ENCODE results near the gene PJVK.

DNA sequence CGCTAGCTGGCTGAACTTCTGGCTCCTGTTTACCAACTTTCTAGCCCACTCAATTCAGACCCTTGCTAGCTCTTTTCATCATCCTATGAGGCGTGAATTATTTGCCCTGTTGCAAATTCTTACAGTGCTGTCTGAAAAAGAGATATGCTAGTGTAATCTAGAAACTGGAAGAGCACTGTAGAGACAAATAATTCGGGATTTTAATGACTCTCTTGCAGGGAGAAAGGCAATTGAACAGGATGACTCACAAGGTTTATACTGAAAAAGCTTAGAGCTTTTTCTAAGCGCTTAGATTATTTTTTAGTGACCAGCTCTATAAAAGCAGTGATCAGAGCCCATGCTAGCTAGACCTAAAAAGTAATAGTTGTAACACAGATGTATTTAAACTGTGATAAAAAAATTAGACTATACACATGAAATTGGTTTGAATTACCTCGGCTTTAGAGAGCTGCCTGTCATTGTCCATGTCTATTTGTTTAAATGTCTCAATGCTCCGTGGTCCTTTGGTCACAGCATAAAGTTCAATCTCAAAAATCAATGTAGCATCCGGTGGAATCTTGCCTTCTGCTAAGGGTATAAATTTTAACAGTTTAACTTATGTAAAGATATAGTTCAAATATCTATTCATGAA is 18.2 kb downstream of the PJVK start:
- TF ChIP-seq, protein P1, sequence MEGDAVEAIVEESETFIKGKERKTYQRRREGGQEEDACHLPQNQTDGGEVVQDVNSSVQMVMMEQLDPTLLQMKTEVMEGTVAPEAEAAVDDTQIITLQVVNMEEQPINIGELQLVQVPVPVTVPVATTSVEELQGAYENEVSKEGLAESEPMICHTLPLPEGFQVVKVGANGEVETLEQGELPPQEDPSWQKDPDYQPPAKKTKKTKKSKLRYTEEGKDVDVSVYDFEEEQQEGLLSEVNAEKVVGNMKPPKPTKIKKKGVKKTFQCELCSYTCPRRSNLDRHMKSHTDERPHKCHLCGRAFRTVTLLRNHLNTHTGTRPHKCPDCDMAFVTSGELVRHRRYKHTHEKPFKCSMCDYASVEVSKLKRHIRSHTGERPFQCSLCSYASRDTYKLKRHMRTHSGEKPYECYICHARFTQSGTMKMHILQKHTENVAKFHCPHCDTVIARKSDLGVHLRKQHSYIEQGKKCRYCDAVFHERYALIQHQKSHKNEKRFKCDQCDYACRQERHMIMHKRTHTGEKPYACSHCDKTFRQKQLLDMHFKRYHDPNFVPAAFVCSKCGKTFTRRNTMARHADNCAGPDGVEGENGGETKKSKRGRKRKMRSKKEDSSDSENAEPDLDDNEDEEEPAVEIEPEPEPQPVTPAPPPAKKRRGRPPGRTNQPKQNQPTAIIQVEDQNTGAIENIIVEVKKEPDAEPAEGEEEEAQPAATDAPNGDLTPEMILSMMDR (IDR thresholded peaks at IDR 0.05; ENCODE audit: low read length) = no peak
- no peak for TF ChIP-seq EZH2 (optimal IDR thresholded peaks at IDR 0.05; ENCODE audit: low read depth, low read length)
